Neural cell (in vitro differentiated cells): ENCODE data around the gene ZIC1. TPM values are rescaled to one million over a fixed set of nuclear protein-coding genes. Genes with fewer than 3 reads are reported as not detected.
A peak's percentile ranks its signal among the peaks of the same experiment; 100 is the strongest.

Source experiments
- H2AFZ ChIP-seq: fragments of 200-600, 300-800 bp; sonication (generic), shearing (Covaris generic); 2 replicates; pipeline ENCODE4 v1.6.0; 2014; ENCODE audit warnings: low read depth, mild to moderate bottlenecking, antibody characterized with exemption, low read length, moderate library complexity
- H3F3A ChIP-seq: fragments of 200-600 bp; shearing (Covaris generic); 2 replicates; pipeline ENCODE4 v1.6.1; 2016; ENCODE audit warnings: mild to moderate bottlenecking, moderate library complexity, mixed read lengths, antibody characterized with exemption, low read length; ENCODE audit not compliant: insufficient read depth, poor library complexity, severe bottlenecking
- H3K27ac ChIP-seq: fragments of 200-600, 300-800 bp; sonication (generic), shearing (Covaris generic); 2 replicates; pipeline ENCODE4 v1.5.1; 2014; ENCODE audit warnings: mild to moderate bottlenecking, low read length, moderate library complexity
- H3K27me3 ChIP-seq: fragments of 300-800, 200-600 bp; sonication (generic), shearing (Covaris generic); 2 replicates; pipeline ENCODE4 v1.6.0; 2014; ENCODE audit warnings: mild to moderate bottlenecking, low read depth, low read length, moderate library complexity; ENCODE audit not compliant: insufficient read depth
- H3K36me3 ChIP-seq: fragments of 300-800, 200-600 bp; sonication (generic), shearing (Covaris generic); 2 replicates; pipeline ENCODE4 v1.5.1; 2014; ENCODE audit warnings: mild to moderate bottlenecking, antibody characterized with exemption, low read length, moderate library complexity; ENCODE audit not compliant: insufficient read depth
- H3K4me2 ChIP-seq: fragments of 300-800, 200-600 bp; sonication (generic), shearing (Covaris generic); 2 replicates; pipeline ENCODE4 v1.6.0; 2014; ENCODE audit warnings: mild to moderate bottlenecking, low read length
- H3K4me3 ChIP-seq: fragments of 300-800, 200-600 bp; sonication (generic), shearing (Covaris generic); 2 replicates; pipeline ENCODE4 v1.5.1; 2014; ENCODE audit warnings: mild to moderate bottlenecking, low read length, moderate library complexity
- H3K79me2 ChIP-seq: fragments of 200-600 bp; shearing (Covaris generic); replicated peaks from 2 replicates; pipeline ENCODE4 v1.6.0; 2014; ENCODE audit warnings: mild to moderate bottlenecking, low read length, moderate library complexity; ENCODE audit not compliant: insufficient read depth
- H3K9ac ChIP-seq: fragments of 300-800, 200-600 bp; sonication (generic), shearing (Covaris generic); 2 replicates; pipeline ENCODE4 v1.6.1; 2016; ENCODE audit warnings: mild to moderate bottlenecking, low read length, mixed read lengths
- H3K9me2 ChIP-seq: fragments of 200-600 bp; shearing (Covaris generic); 2 replicates; pipeline ENCODE4 v1.6.1; 2016; ENCODE audit warnings: mild to moderate bottlenecking, low read length, mixed read lengths; ENCODE audit not compliant: insufficient read depth
- H3K9me3 ChIP-seq: fragments of 200-600, 300-800 bp; sonication (generic), shearing (Covaris generic); 2 replicates; pipeline ENCODE4 v1.6.1; 2016; ENCODE audit warnings: mild to moderate bottlenecking, mixed run types, low read length, moderate library complexity, mixed read lengths
- H4K20me1 ChIP-seq: fragments of 200-600 bp; shearing (Covaris generic); 2 replicates; pipeline ENCODE4 v1.6.1; 2016; ENCODE audit warnings: mild to moderate bottlenecking, mixed run types; ENCODE audit not compliant: insufficient read depth
- EP300 ChIP-seq: fragments of 450-650 bp; conservative IDR thresholded peaks from 2 replicates; pipeline ENCODE4 v1.6.1; 2014; ENCODE audit warnings: antibody characterized with exemption, mild to moderate bottlenecking, moderate library complexity; ENCODE audit not compliant: poor library complexity, severe bottlenecking
- EZH2 ChIP-seq: fragments of 200-600, 300-800 bp; shearing (Covaris generic), sonication (generic); IDR thresholded peaks from 2 replicates; pipeline ENCODE4 v1.6.1; 2014; ENCODE audit warnings: antibody characterized with exemption, low read length, borderline replicate concordance, mild to moderate bottlenecking; ENCODE audit not compliant: insufficient read depth, poor library complexity, severe bottlenecking
- MXI1 ChIP-seq: fragments of 450-650 bp; conservative IDR thresholded peaks from 2 replicates; pipeline ENCODE4 v1.6.1; 2014; ENCODE audit warnings: antibody characterized with exemption, mild to moderate bottlenecking; ENCODE audit not compliant: poor library complexity, severe bottlenecking
- POLR2AphosphoS5 ChIP-seq: IDR thresholded peaks from 2 replicates; pipeline ENCODE4 v1.6.1; 2012
- RAD21 ChIP-seq: fragments of 450-650 bp; conservative IDR thresholded peaks from 2 replicates; pipeline ENCODE4 v1.6.1; 2014; ENCODE audit warnings: antibody characterized with exemption, mild to moderate bottlenecking, moderate library complexity
- REST ChIP-seq: IDR thresholded peaks from 2 replicates; pipeline ENCODE4 v1.6.1; 2012; ENCODE audit warnings: borderline replicate concordance
- SMC3 ChIP-seq: fragments of 450-650 bp; conservative IDR thresholded peaks from 2 replicates; pipeline ENCODE4 v1.6.1; 2014; ENCODE audit warnings: antibody characterized with exemption, mild to moderate bottlenecking, moderate library complexity; ENCODE audit not compliant: poor library complexity
- TAF1 ChIP-seq: IDR thresholded peaks from 2 replicates; pipeline ENCODE4 v1.6.1; 2012; ENCODE audit warnings: low read depth
- polyA plus RNA-seq: library from polyadenylated mRNA; depleted of rRNA; stranded (reverse); fragments of >200 nt; gene quantifications from 2 replicates; pipeline ENCODE4 v1.2.3, GENCODE V29; 2014
- TF ChIP-seq, protein P1 (sequence below): fragments of 450-650 bp; IDR thresholded peaks from 2 replicates; pipeline ENCODE4 v1.5.1; 2014; ENCODE audit warnings: antibody characterized with exemption, mild to moderate bottlenecking, moderate library complexity; ENCODE audit not compliant: poor library complexity, severe bottlenecking

The ZIC1 gene
- polyA plus RNA-seq, 1 donor from 2014 or later, result 183 TPM

- Histone ChIP-seq H3K36me3 (no peaks in the 10 kb centered on the region), H3F3A (peaks cover 11% of the 10 kb centered on the region), H3K79me2 (peaks cover 87% of the 10 kb centered on the region), H3K9me3 (no peaks in the 10 kb centered on the region), H3K9ac (peak overlapping the region; percentile 29), H3K27ac (peak overlapping the region; percentile 23), H3K27me3 (peaks cover 78% of the 10 kb centered on the region), H2AFZ (no peak overlapping the region), H3K4me3 (no peak overlapping the region), H3K9me2 (no peaks in the 10 kb centered on the region), H3K4me2 (no peak overlapping the region), H4K20me1 (no peaks in the 10 kb centered on the region)
- TF ChIP-seq MXI1 (no peak), TAF1 (no peak), EZH2 (no peak)
- TF ChIP-seq, protein P1, sequence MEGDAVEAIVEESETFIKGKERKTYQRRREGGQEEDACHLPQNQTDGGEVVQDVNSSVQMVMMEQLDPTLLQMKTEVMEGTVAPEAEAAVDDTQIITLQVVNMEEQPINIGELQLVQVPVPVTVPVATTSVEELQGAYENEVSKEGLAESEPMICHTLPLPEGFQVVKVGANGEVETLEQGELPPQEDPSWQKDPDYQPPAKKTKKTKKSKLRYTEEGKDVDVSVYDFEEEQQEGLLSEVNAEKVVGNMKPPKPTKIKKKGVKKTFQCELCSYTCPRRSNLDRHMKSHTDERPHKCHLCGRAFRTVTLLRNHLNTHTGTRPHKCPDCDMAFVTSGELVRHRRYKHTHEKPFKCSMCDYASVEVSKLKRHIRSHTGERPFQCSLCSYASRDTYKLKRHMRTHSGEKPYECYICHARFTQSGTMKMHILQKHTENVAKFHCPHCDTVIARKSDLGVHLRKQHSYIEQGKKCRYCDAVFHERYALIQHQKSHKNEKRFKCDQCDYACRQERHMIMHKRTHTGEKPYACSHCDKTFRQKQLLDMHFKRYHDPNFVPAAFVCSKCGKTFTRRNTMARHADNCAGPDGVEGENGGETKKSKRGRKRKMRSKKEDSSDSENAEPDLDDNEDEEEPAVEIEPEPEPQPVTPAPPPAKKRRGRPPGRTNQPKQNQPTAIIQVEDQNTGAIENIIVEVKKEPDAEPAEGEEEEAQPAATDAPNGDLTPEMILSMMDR, result no peak
Measured at GRCh38 chr3:147422196-147422595, 13.0 kb downstream of the ZIC1 start.

GRCh38 chr3:147422601-147423536 is 13.7 kb downstream of the ZIC1 start:
- TF ChIP-seq, protein P1, result no peak
- no peak for TF ChIP-seq REST
- TF ChIP-seq POLR2AphosphoS5, result peak; percentile 38
- no peak for TF ChIP-seq RAD21
- TF ChIP-seq TAF1, result no peak
- no peak for TF ChIP-seq EZH2
- TF ChIP-seq SMC3, result no peak
- no peak for TF ChIP-seq MXI1
- TF ChIP-seq EP300, result no peak
- Histone ChIP-seq H3K4me2 (peak overlapping the region; percentile 27), H3K27me3 (peaks cover 78% of the 10 kb centered on the region), H3K9me3 (no peaks in the 10 kb centered on the region), H3K9ac (peak overlapping the region; percentile 29), H2AFZ (no peak overlapping the region), H3K79me2 (peaks cover 86% of the 10 kb centered on the region), H3K36me3 (no peaks in the 10 kb centered on the region), H3K4me3 (peak overlapping the region; percentile 49), H4K20me1 (no peaks in the 10 kb centered on the region), H3F3A (peaks cover 11% of the 10 kb centered on the region), H3K9me2 (no peaks in the 10 kb centered on the region), H3K27ac (peak overlapping the region; percentile 23)
